ENCODE results near the gene THSD4. TPM values are rescaled to one million over a fixed set of nuclear protein-coding genes. Genes with fewer than 3 reads are reported as not detected.
"Not testable (repeated sequence)": the region's sequence is repeated elsewhere in the genome, so short reads cannot be mapped to it uniquely, and the experiment has no call there.

The THSD4 gene
- polyA plus RNA-seq, 1 experiment = 18.8 TPM

DNA sequence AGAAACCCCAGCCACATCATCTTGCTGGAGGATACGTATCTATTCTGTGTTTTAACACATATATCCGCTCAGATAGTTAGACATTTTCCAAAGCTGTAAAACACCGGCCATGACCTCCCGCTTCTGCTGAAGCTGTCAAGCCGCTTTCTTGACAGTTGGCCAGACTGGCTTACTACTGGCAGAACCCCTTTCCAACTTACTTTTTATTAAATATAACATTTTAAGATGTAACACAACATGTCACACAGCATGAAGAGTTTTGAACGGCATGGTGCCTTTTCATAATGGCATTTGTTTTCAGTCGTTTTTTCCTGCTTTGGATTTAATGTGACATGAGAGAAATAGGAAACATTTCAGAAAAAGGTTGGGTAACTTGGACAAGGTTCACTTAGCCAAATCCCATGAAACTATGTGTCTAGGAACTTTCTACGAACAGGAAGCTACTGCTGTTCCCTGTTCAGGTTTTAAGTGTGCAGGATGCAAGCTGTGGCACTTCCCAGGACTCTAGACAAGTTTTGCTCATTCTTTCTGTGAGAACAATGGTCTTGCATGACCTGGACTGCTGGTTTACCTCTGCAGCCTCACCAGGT lies 281.4 kb downstream of the THSD4 start:
- CTCF ChIA-PET = interaction anchor here (1.9 kb wide), 1 partner anchor 10 kb away, joined by 5 read pairs; no protein-coding TSS in a partner anchor
- H3K36me3 ChIP-seq (ENCODE audit: control insufficient read depth, insufficient read depth, low read length) = no peaks in the 10 kb centered on the region
- TF ChIP-seq, protein P1, sequence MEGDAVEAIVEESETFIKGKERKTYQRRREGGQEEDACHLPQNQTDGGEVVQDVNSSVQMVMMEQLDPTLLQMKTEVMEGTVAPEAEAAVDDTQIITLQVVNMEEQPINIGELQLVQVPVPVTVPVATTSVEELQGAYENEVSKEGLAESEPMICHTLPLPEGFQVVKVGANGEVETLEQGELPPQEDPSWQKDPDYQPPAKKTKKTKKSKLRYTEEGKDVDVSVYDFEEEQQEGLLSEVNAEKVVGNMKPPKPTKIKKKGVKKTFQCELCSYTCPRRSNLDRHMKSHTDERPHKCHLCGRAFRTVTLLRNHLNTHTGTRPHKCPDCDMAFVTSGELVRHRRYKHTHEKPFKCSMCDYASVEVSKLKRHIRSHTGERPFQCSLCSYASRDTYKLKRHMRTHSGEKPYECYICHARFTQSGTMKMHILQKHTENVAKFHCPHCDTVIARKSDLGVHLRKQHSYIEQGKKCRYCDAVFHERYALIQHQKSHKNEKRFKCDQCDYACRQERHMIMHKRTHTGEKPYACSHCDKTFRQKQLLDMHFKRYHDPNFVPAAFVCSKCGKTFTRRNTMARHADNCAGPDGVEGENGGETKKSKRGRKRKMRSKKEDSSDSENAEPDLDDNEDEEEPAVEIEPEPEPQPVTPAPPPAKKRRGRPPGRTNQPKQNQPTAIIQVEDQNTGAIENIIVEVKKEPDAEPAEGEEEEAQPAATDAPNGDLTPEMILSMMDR (IDR thresholded peaks at IDR 0.05; ENCODE audit: insufficient read depth, low read depth, low read length) = no peak
- no peak for DNase-seq (ENCODE audit: low read depth)
- POLR2A ChIA-PET = interaction anchor here (0.6 kb wide), 1 partner anchor 48 kb away, joined by 3 read pairs; no protein-coding TSS in a partner anchor
- no peaks in the 10 kb centered on the region for H3K27me3 ChIP-seq (ENCODE audit: control insufficient read depth, insufficient read depth, low read length)
- no peak overlapping the region for H3K4me3 ChIP-seq (ENCODE audit: low read depth, low read length)

DNA sequence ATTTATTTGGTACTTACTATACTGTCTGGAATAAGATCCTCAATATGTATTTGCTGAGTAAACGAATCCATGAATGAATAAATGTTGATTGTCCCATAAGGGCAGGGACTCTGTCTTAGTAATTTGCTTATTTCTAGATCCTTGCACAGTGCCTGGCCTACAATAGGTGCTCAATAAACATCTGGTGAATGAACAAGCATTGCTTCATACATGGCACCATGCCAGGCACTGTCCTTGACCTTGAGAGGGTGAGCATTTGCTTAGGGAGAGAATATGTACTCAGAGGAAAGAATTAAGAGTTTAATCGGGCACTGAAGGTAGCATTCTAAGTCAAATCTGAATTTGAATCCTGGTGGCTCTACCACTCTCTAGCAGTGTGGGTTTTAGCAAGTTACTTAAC lies 282.1 kb downstream of the THSD4 start:
- DNase-seq (ENCODE audit: low read depth) = no peak
- CTCF ChIA-PET = interaction anchor here (1.9 kb wide), 1 partner anchor 11 kb away, joined by 5 read pairs; no protein-coding TSS in a partner anchor

DNA sequence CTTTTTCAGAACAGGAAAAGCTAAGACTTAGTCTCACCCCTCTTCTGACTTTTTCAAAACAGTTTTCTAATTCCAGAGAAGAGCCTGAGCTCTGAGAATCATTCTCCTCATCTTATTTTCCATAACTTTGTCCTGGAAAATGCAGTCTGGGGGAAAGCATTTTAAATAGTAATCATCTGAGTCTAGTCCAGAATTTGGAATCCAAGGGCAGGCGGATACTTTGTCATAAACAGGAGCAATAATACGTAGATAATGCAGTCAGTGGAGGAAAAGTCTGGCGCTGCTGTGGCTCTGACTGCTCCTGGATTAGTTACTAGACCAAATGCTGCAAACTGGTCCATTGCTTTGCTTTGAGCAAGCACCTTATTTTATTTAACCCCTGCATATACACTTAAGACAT lies 285.0 kb downstream of the THSD4 start:
- no peak overlapping the region for H3K4me3 ChIP-seq (ENCODE audit: low read depth, low read length)
- POLR2A ChIA-PET = no interaction called here
- CTCF ChIA-PET = interaction anchor here (0.5 to 1.5 kb wide), 3 partner anchors 11 to 34 kb away, joined by 3 read pairs; no protein-coding TSS in a partner anchor
- no peaks in the 10 kb centered on the region for H3K27me3 ChIP-seq (ENCODE audit: control insufficient read depth, insufficient read depth, low read length)
- TF ChIP-seq, protein P1 (IDR thresholded peaks at IDR 0.05; ENCODE audit: insufficient read depth, low read depth, low read length) = no peak
- H3K36me3 ChIP-seq (ENCODE audit: control insufficient read depth, insufficient read depth, low read length) = no peaks in the 10 kb centered on the region
- no peak for DNase-seq (ENCODE audit: low read depth)

More for the DNA sequence above, 282.1 kb downstream of the THSD4 start:
- Histone ChIP-seq H3K4me3 (ENCODE audit: low read depth, low read length) (no peak overlapping the region), H3K36me3 (ENCODE audit: control insufficient read depth, insufficient read depth, low read length) (no peaks in the 10 kb centered on the region), H3K27me3 (ENCODE audit: control insufficient read depth, insufficient read depth, low read length) (no peaks in the 10 kb centered on the region)
- TF ChIP-seq, protein P1 (IDR thresholded peaks at IDR 0.05; ENCODE audit: insufficient read depth, low read depth, low read length) = no peak
- POLR2A ChIA-PET = no interaction called here

DNA sequence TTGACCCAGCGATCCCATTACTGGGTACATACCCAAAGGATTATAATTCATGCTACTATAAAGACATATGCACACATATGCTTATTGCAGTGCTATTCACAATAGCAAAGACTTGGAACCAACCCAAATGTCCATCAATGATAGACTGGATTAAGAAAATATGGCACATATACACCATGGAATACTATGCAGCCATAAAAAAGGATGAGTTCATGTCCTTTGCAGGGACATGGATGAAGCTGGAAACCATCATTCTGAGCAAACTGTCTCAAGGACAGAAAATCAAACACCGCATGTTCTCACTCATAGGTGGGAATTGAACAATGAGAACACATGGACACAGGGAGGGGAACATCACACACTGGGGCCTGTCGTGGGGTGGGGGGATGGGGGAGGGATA lies 286.5 kb downstream of the THSD4 start:
- POLR2A ChIA-PET; DNase-seq (ENCODE audit: low read depth); H3K4me3 ChIP-seq (ENCODE audit: low read depth, low read length); CTCF ChIA-PET; H3K36me3 ChIP-seq (ENCODE audit: control insufficient read depth, insufficient read depth, low read length); H3K27me3 ChIP-seq (ENCODE audit: control insufficient read depth, insufficient read depth, low read length): not testable (repeated sequence)

DNA sequence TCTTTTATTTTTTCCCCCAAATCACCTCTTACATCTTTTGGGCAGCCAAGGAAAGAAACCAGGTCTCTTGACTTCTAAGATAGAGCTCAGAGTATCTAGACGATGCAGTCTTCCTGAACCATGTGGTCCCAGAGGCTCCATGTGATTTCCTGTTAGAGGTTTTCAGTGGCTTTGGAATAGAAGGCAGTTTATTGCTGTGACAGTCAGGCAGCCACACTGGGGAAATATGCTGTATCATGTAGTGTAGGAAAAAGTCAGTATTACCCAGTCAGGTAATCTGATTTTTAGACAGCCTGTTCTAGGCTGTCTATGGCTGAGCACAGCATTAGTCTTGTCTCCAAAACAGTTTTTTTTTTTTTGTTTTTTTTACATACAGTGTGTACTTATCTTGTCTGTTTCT lies 294.3 kb downstream of the THSD4 start:
- POLR2A ChIA-PET = no interaction called here
- Histone ChIP-seq H3K4me3 (ENCODE audit: low read depth, low read length) (no peak overlapping the region), H3K27me3 (ENCODE audit: control insufficient read depth, insufficient read depth, low read length) (no peaks in the 10 kb centered on the region), H3K36me3 (ENCODE audit: control insufficient read depth, insufficient read depth, low read length) (no peaks in the 10 kb centered on the region)
- CTCF ChIA-PET = no interaction called here
- TF ChIP-seq, protein P1 (IDR thresholded peaks at IDR 0.05; ENCODE audit: insufficient read depth, low read depth, low read length) = no peak
- DNase-seq (ENCODE audit: low read depth) = no peak

DNA sequence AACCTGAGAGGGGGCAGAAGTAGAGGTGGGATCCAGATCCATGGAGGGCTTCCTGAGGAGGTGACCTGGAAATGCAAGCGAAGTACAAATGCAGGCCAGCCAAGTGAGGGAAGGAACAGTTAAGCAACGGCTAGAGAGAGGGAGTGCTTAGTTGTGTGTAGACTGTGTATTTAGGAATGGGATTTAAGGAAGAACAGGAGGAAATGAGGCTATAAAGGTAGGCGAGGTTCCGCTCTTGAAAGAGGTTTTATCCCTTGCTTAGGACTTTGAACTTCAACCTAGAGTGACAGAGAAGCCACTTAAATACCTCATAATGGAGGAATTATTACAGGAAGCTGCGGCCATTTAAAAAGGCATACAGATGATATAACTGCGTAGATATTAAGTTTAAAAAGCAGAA lies 295.1 kb downstream of the THSD4 start:
- ChIA-PET POLR2A (no interaction called here), CTCF (no interaction called here)
- TF ChIP-seq, protein P1 (IDR thresholded peaks at IDR 0.05; ENCODE audit: insufficient read depth, low read depth, low read length) = no peak
- no peak overlapping the region for H3K4me3 ChIP-seq (ENCODE audit: low read depth, low read length)
- no peaks in the 10 kb centered on the region for H3K27me3 ChIP-seq (ENCODE audit: control insufficient read depth, insufficient read depth, low read length)
- DNase-seq (ENCODE audit: low read depth) = no peak
- no peaks in the 10 kb centered on the region for H3K36me3 ChIP-seq (ENCODE audit: control insufficient read depth, insufficient read depth, low read length)

Measured in BJ (cell line).